Measurements from ENCODE around the gene HS3ST3B1. TPM values are rescaled to one million over a fixed set of nuclear protein-coding genes. Genes with fewer than 3 reads are reported as not detected.

The HS3ST3B1 gene
- total RNA-seq, 4 donors from 2014 or later, result 2.5 to 5.5 (median 3.3) TPM

DNA sequence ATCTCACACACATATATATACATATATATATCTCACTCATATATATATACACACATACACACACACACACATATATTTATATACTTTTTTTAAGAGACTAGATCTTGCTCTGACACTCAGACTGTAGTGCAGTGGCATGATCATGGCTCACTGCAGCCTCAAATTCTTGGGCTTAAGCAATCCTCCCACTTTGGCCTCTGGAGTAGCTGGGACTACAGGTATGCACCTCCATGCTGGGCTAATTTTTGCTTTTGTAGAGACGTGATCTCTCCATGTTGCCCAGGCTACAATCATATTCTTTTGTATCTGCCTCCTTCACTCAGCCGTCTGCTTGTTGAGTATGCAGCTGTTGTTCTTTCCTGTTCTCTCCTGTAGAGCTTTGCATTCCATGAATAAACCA, 60.6 kb downstream of the HS3ST3B1 start:
- Histone ChIP-seq H3K9me3 (no peaks in the 10 kb centered on the region), H3K4me3 (no peak overlapping the region), H3K36me3 (no peaks in the 10 kb centered on the region), H3K27me3 (no peaks in the 10 kb centered on the region), H3K4me1 (no peaks in the 10 kb centered on the region), H3K27ac (replicated peaks in 1 of 4) (no peak overlapping the region)
- 73% methylated on average over 2 of the region's 2 CpGs for WGBS
- no peak for DNase-seq (ENCODE audit: extremely low spot score)
- intact Hi-C loops (cut with DNase I), result no loop called here
- TF ChIP-seq EP300 (IDR thresholded peaks at IDR 0.05) (no peak), POLR2A (IDR thresholded peaks at IDR 0.05; ENCODE audit: low read depth) (no peak), POLR2AphosphoS5 (IDR thresholded peaks at IDR 0.05) (no peak)
- TF ChIP-seq, protein P1, sequence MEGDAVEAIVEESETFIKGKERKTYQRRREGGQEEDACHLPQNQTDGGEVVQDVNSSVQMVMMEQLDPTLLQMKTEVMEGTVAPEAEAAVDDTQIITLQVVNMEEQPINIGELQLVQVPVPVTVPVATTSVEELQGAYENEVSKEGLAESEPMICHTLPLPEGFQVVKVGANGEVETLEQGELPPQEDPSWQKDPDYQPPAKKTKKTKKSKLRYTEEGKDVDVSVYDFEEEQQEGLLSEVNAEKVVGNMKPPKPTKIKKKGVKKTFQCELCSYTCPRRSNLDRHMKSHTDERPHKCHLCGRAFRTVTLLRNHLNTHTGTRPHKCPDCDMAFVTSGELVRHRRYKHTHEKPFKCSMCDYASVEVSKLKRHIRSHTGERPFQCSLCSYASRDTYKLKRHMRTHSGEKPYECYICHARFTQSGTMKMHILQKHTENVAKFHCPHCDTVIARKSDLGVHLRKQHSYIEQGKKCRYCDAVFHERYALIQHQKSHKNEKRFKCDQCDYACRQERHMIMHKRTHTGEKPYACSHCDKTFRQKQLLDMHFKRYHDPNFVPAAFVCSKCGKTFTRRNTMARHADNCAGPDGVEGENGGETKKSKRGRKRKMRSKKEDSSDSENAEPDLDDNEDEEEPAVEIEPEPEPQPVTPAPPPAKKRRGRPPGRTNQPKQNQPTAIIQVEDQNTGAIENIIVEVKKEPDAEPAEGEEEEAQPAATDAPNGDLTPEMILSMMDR (IDR thresholded peaks at IDR 0.05), result no peak

DNA sequence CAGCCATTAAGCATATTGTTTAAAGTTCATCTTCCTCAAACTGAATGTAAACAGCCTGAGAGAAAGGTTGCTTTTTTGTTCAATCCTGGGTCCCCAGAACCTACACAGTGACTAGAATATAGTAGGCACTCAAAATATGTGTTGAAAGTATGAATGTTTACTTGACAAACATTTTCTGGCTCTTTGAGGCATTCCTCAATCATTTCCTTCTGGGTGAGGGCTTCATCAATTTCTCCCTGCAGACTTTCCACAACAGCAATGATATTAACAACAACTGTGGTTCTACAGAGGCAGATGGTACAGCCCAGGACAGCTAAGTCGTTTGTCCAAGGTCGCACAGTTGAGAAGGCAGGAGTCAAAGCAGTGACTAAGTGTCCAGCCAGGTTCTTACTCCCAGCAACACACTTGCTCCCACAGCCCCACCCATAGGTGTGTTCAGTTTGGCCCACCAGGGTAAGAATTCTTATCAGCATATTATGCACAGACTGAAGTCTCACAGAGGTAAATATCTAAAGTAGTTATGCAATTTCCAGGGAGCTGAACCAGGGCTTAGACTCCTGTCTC, 61.1 kb downstream of the HS3ST3B1 start:
- Histone ChIP-seq H3K4me3 (no peak overlapping the region), H3K27me3 (no peaks in the 10 kb centered on the region), H3K4me1 (no peaks in the 10 kb centered on the region), H3K9me3 (no peaks in the 10 kb centered on the region), H3K36me3 (no peaks in the 10 kb centered on the region), H3K27ac (replicated peaks in 1 of 4) (no peak overlapping the region)
- TF ChIP-seq EP300 (IDR thresholded peaks at IDR 0.05) (no peak), POLR2A (IDR thresholded peaks at IDR 0.05; ENCODE audit: low read depth) (no peak), POLR2AphosphoS5 (IDR thresholded peaks at IDR 0.05) (no peak)
- TF ChIP-seq, protein P1 (IDR thresholded peaks at IDR 0.05), result no peak
- 71% methylated on average over 2 of the region's 2 CpGs for WGBS
- intact Hi-C loops (cut with DNase I), result no loop called here
- no peak for DNase-seq (ENCODE audit: extremely low spot score)

DNA sequence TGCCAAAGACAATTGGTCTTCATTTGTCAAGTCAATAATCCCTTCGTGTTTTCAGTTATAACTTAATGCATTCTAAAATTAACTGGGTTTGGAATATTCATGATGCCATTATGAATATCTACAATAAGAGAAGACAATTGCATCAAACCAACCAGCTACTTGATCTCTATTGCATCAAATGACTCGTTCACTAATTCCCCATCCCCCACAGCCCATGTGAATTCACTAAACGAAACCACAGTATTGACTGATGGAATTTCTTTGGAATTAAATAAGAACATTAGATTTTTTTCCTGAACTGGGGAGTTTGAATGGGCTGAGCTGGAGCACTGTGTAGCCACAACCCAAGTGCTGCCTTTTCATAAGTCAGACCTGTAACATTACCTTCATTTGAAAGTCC, 65.3 kb downstream of the HS3ST3B1 start:
- DNase-seq (ENCODE audit: extremely low spot score), result no peak
- Histone ChIP-seq H3K27ac (replicated peaks in 1 of 4) (no peak overlapping the region), H3K9me3 (no peaks in the 10 kb centered on the region), H3K36me3 (no peaks in the 10 kb centered on the region), H3K27me3 (peaks cover 0 to 10% (median 0%) of the 10 kb centered on the region in 4 donors), H3K4me3 (no peak overlapping the region), H3K4me1 (no peaks in the 10 kb centered on the region)
- intact Hi-C loops (cut with DNase I), result no loop called here
- WGBS, result 65% methylated on average over 3 of the region's 3 CpGs
- TF ChIP-seq EP300 (IDR thresholded peaks at IDR 0.05) (no peak), POLR2A (IDR thresholded peaks at IDR 0.05; ENCODE audit: low read depth) (no peak), POLR2AphosphoS5 (IDR thresholded peaks at IDR 0.05) (no peak)
- TF ChIP-seq, protein P1 (IDR thresholded peaks at IDR 0.05), result no peak

DNA sequence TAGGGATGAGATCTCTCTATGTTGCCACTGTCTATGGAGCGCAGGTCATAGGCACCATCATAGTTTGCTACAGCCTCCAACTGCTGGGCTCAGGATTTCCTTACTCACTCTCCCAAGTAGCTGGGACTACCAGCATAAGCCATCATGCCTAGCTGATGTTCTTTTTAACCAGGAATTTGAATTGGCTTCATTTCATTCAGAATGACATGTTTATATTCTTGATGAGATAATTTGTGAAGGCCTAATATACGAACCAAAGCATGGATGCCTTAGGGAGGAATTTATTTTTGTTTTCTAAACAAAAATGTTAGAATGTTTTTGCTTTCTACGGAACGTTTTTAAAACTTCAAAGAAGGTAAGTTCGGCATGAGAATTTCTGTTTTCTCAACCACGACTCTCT, 71.6 kb downstream of the HS3ST3B1 start:
- TF ChIP-seq POLR2A (IDR thresholded peaks at IDR 0.05; ENCODE audit: low read depth) (no peak), POLR2AphosphoS5 (IDR thresholded peaks at IDR 0.05) (no peak)
- TF ChIP-seq, protein P1 (IDR thresholded peaks at IDR 0.05), result no peak
- peaks cover 0 to 27% (median 0%) of the 10 kb centered on the region in 4 donors for H3K27me3 ChIP-seq
- no peaks in the 10 kb centered on the region for H3K36me3 ChIP-seq
- no peak overlapping the region for H3K4me3 ChIP-seq
- no peak overlapping the region for H3K27ac ChIP-seq (replicated peaks in 1 of 4)
- no peaks in the 10 kb centered on the region for H3K9me3 ChIP-seq
- 74% methylated on average over 6 of the region's 6 CpGs for WGBS
- no peak for DNase-seq (ENCODE audit: extremely low spot score)
- no peaks in the 10 kb centered on the region for H3K4me1 ChIP-seq
- intact Hi-C loops (cut with DNase I), result no loop called here

All from esophagus muscularis mucosa (tissue), 4 donors.